Measurements from ENCODE around the gene STAG1. TPM values are rescaled to one million over a fixed set of nuclear protein-coding genes. Genes with fewer than 3 reads are reported as not detected.

The STAG1 gene
- total and polyA plus RNA-seq, 9 of the 15 experiments (the other 6 are each of a cell fraction or from before 2014, with no cell fraction given), result 2.7 to 17.7 (median 8.8) TPM

DNA sequence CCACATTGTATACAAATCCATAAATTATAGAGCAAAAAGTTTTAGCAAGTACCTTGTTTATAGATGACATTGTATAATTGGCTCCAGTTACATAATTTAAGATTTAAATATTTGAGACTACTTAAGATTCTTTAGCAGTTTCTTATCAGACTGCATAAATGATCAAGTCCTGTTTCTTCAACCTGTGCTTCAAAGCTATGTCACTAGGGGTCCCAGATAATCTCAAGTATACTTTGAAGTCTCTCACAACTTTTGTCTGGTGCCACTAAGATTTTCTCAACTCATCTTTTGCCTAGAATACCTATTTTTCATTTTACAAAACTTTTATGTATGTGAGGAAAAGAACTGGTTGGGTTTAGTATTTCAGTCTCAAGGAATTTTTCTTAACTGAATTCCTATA lies 205.5 kb downstream of the STAG1 start (continued):
- TF ChIP-seq, protein P1, sequence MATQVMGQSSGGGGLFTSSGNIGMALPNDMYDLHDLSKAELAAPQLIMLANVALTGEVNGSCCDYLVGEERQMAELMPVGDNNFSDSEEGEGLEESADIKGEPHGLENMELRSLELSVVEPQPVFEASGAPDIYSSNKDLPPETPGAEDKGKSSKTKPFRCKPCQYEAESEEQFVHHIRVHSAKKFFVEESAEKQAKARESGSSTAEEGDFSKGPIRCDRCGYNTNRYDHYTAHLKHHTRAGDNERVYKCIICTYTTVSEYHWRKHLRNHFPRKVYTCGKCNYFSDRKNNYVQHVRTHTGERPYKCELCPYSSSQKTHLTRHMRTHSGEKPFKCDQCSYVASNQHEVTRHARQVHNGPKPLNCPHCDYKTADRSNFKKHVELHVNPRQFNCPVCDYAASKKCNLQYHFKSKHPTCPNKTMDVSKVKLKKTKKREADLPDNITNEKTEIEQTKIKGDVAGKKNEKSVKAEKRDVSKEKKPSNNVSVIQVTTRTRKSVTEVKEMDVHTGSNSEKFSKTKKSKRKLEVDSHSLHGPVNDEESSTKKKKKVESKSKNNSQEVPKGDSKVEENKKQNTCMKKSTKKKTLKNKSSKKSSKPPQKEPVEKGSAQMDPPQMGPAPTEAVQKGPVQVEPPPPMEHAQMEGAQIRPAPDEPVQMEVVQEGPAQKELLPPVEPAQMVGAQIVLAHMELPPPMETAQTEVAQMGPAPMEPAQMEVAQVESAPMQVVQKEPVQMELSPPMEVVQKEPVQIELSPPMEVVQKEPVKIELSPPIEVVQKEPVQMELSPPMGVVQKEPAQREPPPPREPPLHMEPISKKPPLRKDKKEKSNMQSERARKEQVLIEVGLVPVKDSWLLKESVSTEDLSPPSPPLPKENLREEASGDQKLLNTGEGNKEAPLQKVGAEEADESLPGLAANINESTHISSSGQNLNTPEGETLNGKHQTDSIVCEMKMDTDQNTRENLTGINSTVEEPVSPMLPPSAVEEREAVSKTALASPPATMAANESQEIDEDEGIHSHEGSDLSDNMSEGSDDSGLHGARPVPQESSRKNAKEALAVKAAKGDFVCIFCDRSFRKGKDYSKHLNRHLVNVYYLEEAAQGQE (IDR thresholded peaks at IDR 0.05; ENCODE audit: borderline replicate concordance), result peak; percentile 11; the same call in 1 of the 2 replicates
- TF ChIP-seq, protein P1 (CRISPR knock-in tag; IDR thresholded peaks at IDR 0.05; ENCODE audit: low read depth), result no peak
- TF ChIP-seq, protein P2, sequence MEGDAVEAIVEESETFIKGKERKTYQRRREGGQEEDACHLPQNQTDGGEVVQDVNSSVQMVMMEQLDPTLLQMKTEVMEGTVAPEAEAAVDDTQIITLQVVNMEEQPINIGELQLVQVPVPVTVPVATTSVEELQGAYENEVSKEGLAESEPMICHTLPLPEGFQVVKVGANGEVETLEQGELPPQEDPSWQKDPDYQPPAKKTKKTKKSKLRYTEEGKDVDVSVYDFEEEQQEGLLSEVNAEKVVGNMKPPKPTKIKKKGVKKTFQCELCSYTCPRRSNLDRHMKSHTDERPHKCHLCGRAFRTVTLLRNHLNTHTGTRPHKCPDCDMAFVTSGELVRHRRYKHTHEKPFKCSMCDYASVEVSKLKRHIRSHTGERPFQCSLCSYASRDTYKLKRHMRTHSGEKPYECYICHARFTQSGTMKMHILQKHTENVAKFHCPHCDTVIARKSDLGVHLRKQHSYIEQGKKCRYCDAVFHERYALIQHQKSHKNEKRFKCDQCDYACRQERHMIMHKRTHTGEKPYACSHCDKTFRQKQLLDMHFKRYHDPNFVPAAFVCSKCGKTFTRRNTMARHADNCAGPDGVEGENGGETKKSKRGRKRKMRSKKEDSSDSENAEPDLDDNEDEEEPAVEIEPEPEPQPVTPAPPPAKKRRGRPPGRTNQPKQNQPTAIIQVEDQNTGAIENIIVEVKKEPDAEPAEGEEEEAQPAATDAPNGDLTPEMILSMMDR (IDR thresholded peaks at IDR 0.05 in 2 of 3, conservative IDR thresholded peaks at IDR 0.05 in 1 of 3; ENCODE audit: insufficient read depth in 2 of 3, low read depth in 1 of 3, low read length in 3 of 3), result peak in 2 of 3 experiments; percentile 8 to 29; a peak in 3 of 6 replicates
- TF ChIP-seq SMAD4 (CRISPR knock-in tag; conservative IDR thresholded peaks at IDR 0.05), result no peak
- TF ChIP-seq EP400 (IDR thresholded peaks at IDR 0.05), result no peak
- TF ChIP-seq, protein P3, sequence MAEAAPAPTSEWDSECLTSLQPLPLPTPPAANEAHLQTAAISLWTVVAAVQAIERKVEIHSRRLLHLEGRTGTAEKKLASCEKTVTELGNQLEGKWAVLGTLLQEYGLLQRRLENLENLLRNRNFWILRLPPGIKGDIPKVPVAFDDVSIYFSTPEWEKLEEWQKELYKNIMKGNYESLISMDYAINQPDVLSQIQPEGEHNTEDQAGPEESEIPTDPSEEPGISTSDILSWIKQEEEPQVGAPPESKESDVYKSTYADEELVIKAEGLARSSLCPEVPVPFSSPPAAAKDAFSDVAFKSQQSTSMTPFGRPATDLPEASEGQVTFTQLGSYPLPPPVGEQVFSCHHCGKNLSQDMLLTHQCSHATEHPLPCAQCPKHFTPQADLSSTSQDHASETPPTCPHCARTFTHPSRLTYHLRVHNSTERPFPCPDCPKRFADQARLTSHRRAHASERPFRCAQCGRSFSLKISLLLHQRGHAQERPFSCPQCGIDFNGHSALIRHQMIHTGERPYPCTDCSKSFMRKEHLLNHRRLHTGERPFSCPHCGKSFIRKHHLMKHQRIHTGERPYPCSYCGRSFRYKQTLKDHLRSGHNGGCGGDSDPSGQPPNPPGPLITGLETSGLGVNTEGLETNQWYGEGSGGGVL (CRISPR knock-in tag; IDR thresholded peaks at IDR 0.05), result no peak

All from K562 (cell line).